ENCODE measurements around the gene NCF4.

Gene NCF4

GRCh38 chr22:36923131-36923788 lies 62.5 kb downstream of the NCF4 start:
- no peak for TF ChIP-seq ZNF274 (IDR thresholded peaks at IDR 0.05; ENCODE audit: low read depth, low read length)
- H3K4me3 ChIP-seq (ENCODE audit: low read length): no peak overlapping the region

DNA sequence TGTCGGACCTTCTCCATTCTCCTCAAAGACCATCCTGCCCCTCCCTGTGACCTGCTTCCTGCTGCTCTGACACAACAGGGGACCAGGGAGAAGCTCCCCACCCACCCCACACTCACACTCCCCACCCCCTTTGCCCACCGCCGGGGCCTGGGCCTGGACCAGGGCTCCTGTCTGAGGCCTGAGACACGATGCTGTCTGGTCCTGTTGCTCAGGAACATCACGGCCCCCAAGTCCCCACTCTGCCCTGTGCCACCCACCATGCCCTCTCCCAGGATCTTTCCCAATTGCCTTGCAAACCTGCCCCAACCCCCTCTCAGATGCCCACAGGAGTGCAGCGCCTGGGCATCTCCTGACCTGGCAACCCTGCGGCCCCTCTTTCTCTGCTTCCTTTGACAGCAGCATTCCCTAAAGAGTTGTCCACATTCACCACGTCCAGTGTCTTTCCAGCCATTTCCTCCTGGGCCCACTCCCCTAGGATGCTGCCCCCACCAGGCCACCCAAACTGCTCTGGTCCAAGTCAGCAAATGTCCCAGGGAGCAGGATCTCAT lies 63.4 kb downstream of the NCF4 start:
- no peak overlapping the region for H3K4me3 ChIP-seq (ENCODE audit: low read length)
- TF ChIP-seq ZNF274 (IDR thresholded peaks at IDR 0.05; ENCODE audit: low read depth, low read length): no peak

GRCh38 chr22:36925388-36926290 lies 64.8 kb downstream of the NCF4 start:
- no peak for TF ChIP-seq ZNF274 (IDR thresholded peaks at IDR 0.05; ENCODE audit: low read depth, low read length)
- no peak overlapping the region for H3K4me3 ChIP-seq (ENCODE audit: low read length)

GRCh38 chr22:36926309-36926708 lies 65.5 kb downstream of the NCF4 start:
- no peak for TF ChIP-seq ZNF274 (IDR thresholded peaks at IDR 0.05; ENCODE audit: low read depth, low read length)
- H3K4me3 ChIP-seq (ENCODE audit: low read length): no peak overlapping the region

DNA sequence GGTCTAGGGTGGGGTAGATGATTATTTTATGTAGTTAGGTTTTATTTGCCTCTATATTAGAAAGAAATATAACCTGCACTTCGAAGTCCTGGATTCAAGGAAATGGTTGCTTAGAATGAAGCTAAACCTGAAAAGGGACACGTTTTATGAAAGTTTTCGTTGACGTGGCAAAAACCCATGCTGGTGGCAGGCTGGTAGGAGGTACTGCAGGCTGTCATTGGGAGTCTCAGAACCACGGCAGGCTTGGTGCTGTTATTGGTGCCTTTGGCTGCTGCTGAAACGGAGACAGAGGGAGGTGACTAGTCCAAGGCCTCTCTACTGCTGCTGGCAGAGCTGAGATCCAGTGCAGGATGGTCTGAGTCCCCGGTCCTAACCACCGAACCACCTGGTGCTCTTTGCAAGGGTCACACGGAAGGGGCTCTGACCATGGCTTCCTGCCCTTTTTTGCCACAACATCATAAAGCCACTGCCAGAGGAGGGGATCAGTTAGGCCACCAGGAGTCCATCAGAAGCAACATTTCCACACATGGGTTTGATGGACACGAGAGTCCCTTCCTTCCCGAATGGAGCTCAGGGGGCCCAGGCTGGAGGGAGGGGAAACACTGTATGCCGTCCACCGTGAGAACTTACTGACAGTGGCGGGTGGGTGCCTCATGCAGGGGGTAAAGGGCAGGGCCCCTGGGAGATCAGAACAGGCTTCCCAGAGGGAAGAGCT lies 66.1 kb downstream of the NCF4 start:
- H3K4me3 ChIP-seq (ENCODE audit: low read length): no peak overlapping the region
- TF ChIP-seq ZNF274 (IDR thresholded peaks at IDR 0.05; ENCODE audit: low read depth, low read length): no peak

All from GM08714 (cell line).